GM21825 (cell line): ENCODE results near the gene MVD.

Experiments used
- ATAC-seq: cut with Tn5 transposase; IDR thresholded peaks from one replicate; pipeline ENCODE4 v1.9.1; 2021; ENCODE audit warnings: mild to moderate bottlenecking, moderate library complexity; ENCODE audit not compliant: unreplicated experiment

The MVD gene

GRCh38 chr16:88627531-88628411, 35.1 kb downstream of the MVD start:
- ATAC-seq, result no peak

GRCh38 chr16:88626646-88627045, 36.2 kb downstream of the MVD start:
- no peak for ATAC-seq

- no peak for ATAC-seq
These were observed 37.8 kb downstream of the MVD start for GRCh38 chr16:88624977-88625576.

- ATAC-seq, result no peak
These were observed 38.4 kb downstream of the MVD start for GRCh38 chr16:88624481-88624880.

- no peak for ATAC-seq
These were observed 39.0 kb downstream of the MVD start for GRCh38 chr16:88623858-88624257.

GRCh38 chr16:88622866-88623265, 40.0 kb downstream of the MVD start:
- no peak for ATAC-seq

- no peak for ATAC-seq
These were observed 40.8 kb downstream of the MVD start for GRCh38 chr16:88622125-88622524.

GRCh38 chr16:88619859-88620815, 42.8 kb downstream of the MVD start:
- ATAC-seq, result no peak

GRCh38 chr16:88618956-88619667, 43.8 kb downstream of the MVD start:
- ATAC-seq, result no peak

- ATAC-seq, result no peak
These were observed 44.5 kb downstream of the MVD start for GRCh38 chr16:88618182-88618955.

GRCh38 chr16:88617268-88618031, 45.4 kb downstream of the MVD start:
- no peak for ATAC-seq

- ATAC-seq, result no peak
These were observed 46.2 kb downstream of the MVD start for GRCh38 chr16:88616736-88617135.

GRCh38 chr16:88616320-88616719, 46.6 kb downstream of the MVD start:
- ATAC-seq, result no peak

- ATAC-seq, result no peak
These were observed 47.9 kb downstream of the MVD start for GRCh38 chr16:88614818-88615580.

- no peak for ATAC-seq
These were observed 48.7 kb downstream of the MVD start for GRCh38 chr16:88613911-88614817.

GRCh38 chr16:88613293-88613692, 49.6 kb downstream of the MVD start:
- no peak for ATAC-seq
